NCI-H146 treated with DMSO at 0.1 percent for 48 hours (cell line): Measurements from ENCODE around the gene SUSD1.

Experiments used
- DNase-seq: peaks from one replicate; lab custom pipeline; 2025; ENCODE audit not compliant: unreplicated experiment; lab: John Stamatoyannopoulos, UW

The SUSD1 gene

GRCh38 chr9:112072721-112073638, 102.1 kb downstream of the SUSD1 start:
- no peak for DNase-seq

- DNase-seq, result no peak
Observed at GRCh38 chr9:112069318-112070169, 105.6 kb downstream of the SUSD1 start.

DNA sequence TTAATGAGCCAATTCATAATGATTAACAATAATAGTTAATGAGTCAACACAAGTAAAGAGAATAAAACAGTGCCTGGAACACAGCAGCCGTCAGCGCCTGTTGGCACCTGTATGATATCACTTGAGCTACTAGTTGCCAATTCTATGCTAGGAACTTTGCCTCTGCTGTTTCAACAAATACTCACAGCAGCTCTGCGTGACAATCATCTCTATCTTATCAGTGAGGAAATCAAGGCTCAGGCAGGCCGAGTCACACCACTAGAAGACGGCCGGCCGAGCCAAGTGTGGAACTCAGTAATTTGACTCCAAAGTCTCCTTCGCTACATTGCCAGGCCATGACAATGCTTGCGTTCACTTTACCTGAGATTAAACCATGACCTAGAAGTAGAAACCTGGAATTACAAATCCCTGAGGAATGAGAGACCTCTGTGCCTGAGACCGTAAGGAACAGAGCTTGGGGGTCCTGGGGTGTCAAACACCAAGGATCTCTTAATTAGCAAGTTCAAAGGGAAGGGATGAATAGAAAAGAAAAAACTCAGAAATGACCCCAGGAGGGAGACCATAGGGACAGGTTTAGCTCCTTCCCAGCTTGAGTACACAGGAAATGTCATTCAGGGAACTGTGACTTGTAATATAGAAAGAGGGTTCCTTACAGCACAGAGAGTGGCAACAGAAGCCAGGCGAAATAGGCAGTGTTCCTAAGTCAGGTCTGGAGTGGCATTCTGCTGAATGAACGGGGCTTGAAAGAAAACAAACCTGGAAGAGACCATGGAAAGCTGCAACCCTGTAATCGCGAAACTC, 109.1 kb downstream of the SUSD1 start:
- DNase-seq, result no peak

DNA sequence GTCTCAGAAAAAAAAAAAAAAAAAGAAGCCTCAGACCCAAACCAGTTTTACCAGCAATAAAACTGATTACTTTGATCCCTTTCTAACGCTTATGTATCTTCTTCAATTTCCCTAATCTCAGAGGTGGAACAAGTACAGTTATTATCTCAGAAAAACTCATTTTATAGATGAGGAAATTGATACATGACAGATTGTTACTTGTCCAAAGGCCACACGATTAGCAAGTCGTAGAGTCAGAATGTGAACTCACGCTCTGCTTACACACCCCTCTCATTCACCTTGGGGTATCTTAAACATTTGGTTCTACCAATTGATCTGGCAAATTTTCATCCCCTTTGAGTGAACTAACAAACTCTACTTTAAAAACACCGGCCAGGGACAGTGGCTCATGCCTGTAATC, 110.2 kb downstream of the SUSD1 start:
- DNase-seq, result no peak

DNA sequence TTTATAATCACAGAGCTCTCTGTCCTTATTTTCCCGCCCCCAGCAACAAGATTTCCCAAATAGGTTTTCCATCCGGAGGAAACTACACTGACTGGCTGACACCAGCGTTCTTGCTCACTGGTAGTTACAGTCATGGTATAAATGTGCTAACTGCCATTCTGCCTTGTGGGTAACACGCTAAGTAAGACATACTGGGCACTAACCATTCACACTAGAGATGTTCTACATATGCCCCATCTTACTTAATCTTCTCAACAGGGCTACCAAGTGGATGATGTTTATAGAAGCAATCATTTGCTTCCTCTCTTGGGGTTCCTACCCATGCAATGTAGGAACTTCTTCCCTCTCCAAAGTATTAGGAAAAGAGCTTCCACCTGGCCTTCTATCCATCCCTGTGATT, 111.5 kb downstream of the SUSD1 start:
- DNase-seq, result no peak

DNA sequence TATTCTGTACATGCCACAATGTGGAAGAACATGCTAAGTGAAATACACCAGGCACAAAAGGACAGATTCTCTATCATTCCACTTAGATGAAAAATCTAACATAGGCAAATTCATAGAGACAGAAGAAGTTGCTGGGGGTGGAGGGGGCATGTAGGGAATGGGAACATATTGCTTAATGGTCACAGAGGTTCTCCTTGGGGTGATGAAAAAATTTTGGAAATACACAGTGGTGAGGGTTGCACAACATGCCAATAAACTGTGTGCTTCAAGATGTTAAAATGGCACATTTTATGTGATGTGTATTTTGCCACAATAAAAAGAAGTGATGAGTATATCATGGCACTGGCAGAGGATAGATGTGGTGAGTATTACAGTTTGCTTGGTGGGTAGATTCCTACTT, 111.9 kb downstream of the SUSD1 start:
- no peak for DNase-seq

DNA sequence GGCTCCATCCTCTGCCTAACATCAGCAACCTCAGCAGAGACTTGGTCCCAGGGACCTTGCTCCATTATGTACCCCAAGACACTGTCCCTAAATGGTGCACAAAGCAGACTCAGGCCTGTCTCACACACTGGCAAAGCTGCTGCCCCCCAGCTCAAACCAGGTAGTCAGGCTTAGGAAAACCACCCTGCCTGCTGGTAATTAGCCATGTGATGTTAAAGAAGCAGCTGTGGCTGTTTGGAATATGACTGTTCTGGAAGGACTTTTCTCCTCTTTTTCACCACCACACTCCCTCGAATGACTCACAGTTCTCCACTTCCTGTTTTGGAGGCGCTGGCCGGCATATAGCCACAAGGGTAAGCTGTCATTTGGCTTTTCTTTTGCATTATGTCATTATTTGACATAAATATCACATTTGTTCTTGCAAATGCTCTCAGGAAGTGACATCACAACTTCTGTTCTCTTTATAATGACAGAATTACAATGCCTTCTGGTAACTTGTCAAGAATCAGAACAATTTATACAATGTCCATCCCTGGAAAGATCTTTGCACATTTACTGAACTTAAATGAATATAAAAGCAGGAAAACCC, 113.9 kb downstream of the SUSD1 start:
- no peak for DNase-seq

- no peak for DNase-seq
Observed at GRCh38 chr9:112059966-112060320, 115.2 kb downstream of the SUSD1 start.

GRCh38 chr9:112059145-112059965, 115.7 kb downstream of the SUSD1 start:
- no peak for DNase-seq

DNA sequence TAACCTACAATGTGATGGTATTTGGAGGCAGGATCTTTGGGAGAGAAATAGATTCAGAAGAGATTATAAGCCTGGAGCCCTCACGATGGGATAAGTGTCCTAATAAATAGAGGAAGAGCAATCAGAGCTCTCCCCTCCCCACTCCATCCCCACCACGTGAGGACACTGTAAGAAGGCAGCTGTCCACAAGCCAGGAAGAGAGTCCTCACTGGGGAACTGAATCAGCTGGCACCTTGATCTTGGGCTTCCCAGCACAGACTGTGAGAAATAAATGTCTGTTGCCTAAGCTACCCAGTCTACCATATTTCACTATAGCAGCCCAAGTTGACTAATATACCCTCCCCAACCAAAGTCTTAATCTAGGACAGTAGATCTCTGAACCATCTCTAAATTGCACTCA, 118.1 kb downstream of the SUSD1 start:
- DNase-seq, result no peak

DNA sequence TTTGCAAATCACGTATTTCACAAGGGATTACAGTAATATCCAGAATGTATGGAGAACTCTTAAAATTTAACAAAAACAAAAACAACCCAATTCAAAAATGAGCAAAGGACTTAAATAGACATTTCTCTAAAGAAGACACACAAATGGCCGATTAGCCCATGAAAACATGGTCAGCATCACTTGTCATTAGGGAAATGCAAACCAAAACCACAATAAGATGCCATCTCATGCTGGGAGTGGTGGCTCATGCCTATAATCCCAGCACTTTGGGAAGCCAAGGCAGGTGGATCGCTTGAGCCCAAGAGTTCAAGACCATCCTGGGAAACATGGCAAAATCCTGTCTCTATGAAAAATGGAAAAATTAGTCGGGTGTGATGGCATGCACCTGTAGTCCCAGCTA, 120.2 kb downstream of the SUSD1 start:
- no peak for DNase-seq

GRCh38 chr9:112051812-112052211, 123.3 kb downstream of the SUSD1 start:
- DNase-seq, result no peak

DNA sequence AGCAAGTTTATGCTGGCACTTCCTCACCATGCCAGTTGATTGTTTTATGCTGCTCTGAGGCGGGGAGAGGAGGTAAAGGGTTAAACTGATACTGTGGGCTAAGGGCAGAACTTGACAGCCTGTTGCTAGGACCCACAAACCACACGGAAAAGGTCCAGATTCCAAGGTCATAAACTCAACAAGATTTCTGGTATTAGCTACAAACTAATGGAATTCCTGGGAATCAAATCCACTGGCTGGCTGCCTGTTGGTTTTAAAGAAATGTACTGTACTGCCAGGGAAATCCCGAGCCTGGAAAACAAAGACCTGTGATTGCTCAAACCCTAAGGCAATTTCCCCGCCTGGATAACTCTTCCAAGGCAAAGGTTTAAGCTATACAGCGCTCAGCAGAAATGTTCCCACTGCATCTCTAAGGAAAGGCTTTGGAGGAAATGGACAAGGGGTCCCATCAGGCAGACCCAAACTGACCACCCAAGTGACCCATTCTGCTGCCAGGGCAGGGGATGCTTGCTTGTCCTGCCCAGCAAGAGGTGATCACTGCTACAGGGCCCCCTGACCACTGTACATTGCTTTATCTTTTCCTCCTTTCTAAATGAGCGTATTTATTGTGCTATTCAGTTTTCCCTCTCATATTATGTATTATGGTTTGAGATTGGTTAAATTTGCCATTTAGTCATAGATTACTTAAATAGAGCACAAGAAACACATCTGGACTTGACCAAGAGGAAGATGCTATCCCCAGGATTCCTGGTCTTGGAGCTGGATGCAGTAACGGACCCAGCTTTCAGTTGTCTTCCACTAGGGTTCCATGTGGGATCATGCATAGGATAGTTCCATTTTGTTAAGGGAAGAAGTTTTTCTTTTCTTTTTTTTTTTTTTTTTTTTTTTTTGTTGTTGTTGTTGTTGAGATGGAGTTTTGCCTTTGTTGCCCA, 124.3 kb downstream of the SUSD1 start:
- no peak for DNase-seq

DNA sequence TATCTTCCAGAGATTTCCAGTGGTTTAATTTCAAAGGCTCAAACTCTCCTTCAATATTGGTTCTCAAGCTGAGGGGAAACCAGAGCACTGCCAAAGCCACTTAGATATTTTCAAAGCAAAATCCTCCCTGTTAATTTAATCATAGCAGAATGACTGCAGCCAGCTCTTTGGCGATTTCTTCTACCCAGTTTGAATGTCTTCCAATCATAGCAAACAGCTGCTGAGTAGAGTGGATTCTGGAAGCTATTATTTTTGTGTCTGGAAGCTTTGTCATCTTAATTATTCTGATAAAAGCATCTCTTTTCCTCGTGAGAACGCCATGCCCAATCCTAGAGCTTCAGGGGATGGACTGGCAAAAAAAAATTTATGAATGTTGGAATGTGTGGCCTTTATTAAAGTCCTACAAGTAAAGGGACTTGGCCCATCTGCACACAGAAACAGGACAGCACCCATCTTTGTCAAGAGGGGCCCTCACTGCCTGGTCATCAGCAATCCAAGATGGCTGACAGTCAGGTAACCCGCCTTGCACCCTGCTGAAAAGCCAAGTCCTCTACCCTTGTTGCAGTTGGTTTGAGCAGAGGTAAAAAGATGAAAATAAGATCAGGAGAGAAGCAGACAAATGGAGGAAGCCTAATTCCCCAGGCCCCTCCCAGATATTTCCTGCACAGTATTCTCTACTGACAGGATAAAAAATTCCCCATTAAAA, 125.1 kb downstream of the SUSD1 start:
- DNase-seq, result no peak

GRCh38 chr9:112048924-112049691, 126.0 kb downstream of the SUSD1 start:
- DNase-seq, result no peak

DNA sequence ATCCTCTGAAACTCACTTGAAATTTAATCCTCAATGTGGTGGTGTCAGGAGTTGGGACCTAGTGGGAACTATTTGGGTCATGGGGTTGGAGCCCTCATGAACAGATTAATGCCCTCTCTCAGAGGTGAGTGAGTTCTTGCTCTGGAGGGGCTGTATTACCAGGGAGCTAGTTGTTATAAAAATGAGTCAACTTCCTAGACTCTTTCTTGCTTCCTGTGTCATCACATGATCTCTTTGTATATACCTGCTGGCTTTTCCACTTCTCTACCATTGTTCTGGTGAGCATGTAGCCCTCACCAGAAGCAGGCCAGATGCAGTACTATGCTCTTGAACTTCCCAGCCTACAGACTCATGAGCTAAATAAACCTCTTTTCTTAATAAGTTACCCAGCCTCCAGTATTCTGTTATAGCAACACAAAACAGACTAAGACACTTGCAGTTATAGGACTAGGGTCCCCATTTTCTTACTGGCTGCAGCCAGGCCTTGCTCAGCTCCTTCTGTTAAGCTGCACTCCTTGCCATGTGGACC, 127.5 kb downstream of the SUSD1 start:
- no peak for DNase-seq

GRCh38 chr9:112046181-112046580, 128.9 kb downstream of the SUSD1 start:
- no peak for DNase-seq
